Heart right ventricle (tissue), 16 donors: ENCODE measurements around the gene MYO3B. TPM values are rescaled to one million over a fixed set of nuclear protein-coding genes. Genes with fewer than 3 reads are reported as not detected.

Experiments
- ATAC-seq, 8 donors: fragments of 200-7000 bp; cut with Tn5 transposase; one replicate each; pipeline ENCODE4 v1.9.1; 2020; ENCODE audit warnings: mild to moderate bottlenecking in 8 of 8, moderate library complexity in 8 of 8, moderate number of reproducible peaks in 1 of 8
- DNase-seq, 2 donors: peaks; one replicate each; pipeline ENCODE4 v3.0.0-alpha.2; 2020
- H3K27ac ChIP-seq, 10 donors: fragments of 200-600 bp; sonication (generic) in 2 of 10; one replicate each; pipeline versions ENCODE4 v1.5.0 to v1.8.0; 2020 to 2022; ENCODE audit warnings: mild to moderate bottlenecking in 3 of 10
- H3K27me3 ChIP-seq, 7 donors: fragments of 200-600 bp; one replicate each; pipeline ENCODE4 v1.8.0; 2021 to 2022; ENCODE audit warnings: mild to moderate bottlenecking in 2 of 7
- H3K36me3 ChIP-seq, 9 donors: fragments of 200-600 bp; sonication (generic) in 1 of 9; one replicate each; pipeline versions ENCODE4 v1.5.0 to v1.8.0; 2020 to 2022; ENCODE audit warnings: mild to moderate bottlenecking in 2 of 9
- H3K4me1 ChIP-seq, 9 donors: fragments of 200-600 bp; sonication (generic) in 1 of 9; one replicate each; pipeline versions ENCODE4 v1.5.0 to v1.8.0; 2020 to 2022; ENCODE audit warnings: mild to moderate bottlenecking in 4 of 9
- H3K4me3 ChIP-seq, 10 donors: fragments of 200-600 bp; sonication (generic) in 2 of 10; one replicate each; pipeline versions ENCODE4 v1.5.0 to v1.8.0; 2020 to 2022; ENCODE audit warnings: mild to moderate bottlenecking in 7 of 10, moderate library complexity in 2 of 10
- H3K9me3 ChIP-seq, 11 donors: fragments of 200-600 bp in 10 of 11; sonication (generic) in 2 of 11; one replicate each; pipeline versions ENCODE4 v1.5.0 to v1.8.0; 2013 to 2022; ENCODE audit warnings: mild to moderate bottlenecking in 2 of 11, control low read depth in 1 of 11, moderate library complexity in 1 of 11
- WGBS, 2 donors: extraction: QIAGEN DNeasy Blood & Tissue Kit; methylation state at CpG; one replicate each; pipeline ENCODE4 v1.1.7; 2013; ENCODE audit warnings: inconsistent platforms in 1 of 2; 5-methylcytosine and 5-hydroxymethylcytosine counted together
- intact Hi-C, 10 donors: fragments of 100-400 bp; cut with DNase I; formaldehyde crosslinking; loops; one replicate each; pipeline versions ENCODE4 v1.11.1 to v1.14.2; 2022
- polyA plus RNA-seq, 2 donors: library from polyadenylated mRNA; stranded (reverse); fragments of 200-250 nt; gene quantifications; one replicate each; pipeline ENCODE4 v1.2.3, GENCODE V29; 2013
- total RNA-seq, 10 donors: library from RNA; stranded (reverse); fragmentation: NEBNext Ultra II Directional in 3 of 10; extraction: Animal tissue kit (Norgen Biotek cat#: 25700) in 3 of 10; gene quantifications; one replicate each; pipeline versions ENCODE4 v1.2.1 to v1.2.4, GENCODE V29; 2021 to 2023
- TF ChIP-seq, protein P1 (sequence below), 9 donors: fragments of 200-600 bp; sonication (generic) in 2 of 9; IDR thresholded peaks; one replicate each; pipeline versions ENCODE4 v1.5.0 to v1.8.0; 2021 to 2022; ENCODE audit warnings: antibody characterized with exemption in 9 of 9, mild to moderate bottlenecking in 5 of 9, moderate library complexity in 1 of 9
- donor health status: Arrhythmogenic right ventricular cardiomyopathy.
- donor health status: ischemic (EF 13 %, LVEDD 7.1; RV severe dilation, severe dysfunction).
- donor health status: healthy with polysubstance abuse.
- donor health status: DM: no; HTN: yes; CAD: no.
- donor health status: DM: no; HTN: no; CAD: no.
- donor health status: ischemic (EF 25% LVEDD 6.9; RV normal size, moderate dysfunction).
- donor health status: ischemic (EF 25% LVEDD 5.7; RV mildly dilated, moderate dysfunction).
- donor health status: healthy.
- donor health status: DM: yes; HTN: yes; CAD: no.
- donor health status: Ischemic cardiomyopathy.
- donor health status: ischemic (EF 35%, LVEDD 5.7; RV mildly dilated, moderate dysfunction).
- donor health status: nonischemic (EF 11% LVEDD 7.7; RV severe dilation, severe dysfunction).
- donor health status: DM: yes; HTN: yes; CAD: no.
- donor health status: PGD.
- donor health status: ischemic (EF 29% LVEDD 5.4; RV normal size, mild dysfunction).
- donor health status: nonischemic (EF 23%, LVEDD 6.1; RV moderate dilation, normal function).

MYO3B gene
- total and polyA plus RNA-seq, 12 donors = 0.05 to 0.21 (median 0.09) TPM; not detected in 8

DNA sequence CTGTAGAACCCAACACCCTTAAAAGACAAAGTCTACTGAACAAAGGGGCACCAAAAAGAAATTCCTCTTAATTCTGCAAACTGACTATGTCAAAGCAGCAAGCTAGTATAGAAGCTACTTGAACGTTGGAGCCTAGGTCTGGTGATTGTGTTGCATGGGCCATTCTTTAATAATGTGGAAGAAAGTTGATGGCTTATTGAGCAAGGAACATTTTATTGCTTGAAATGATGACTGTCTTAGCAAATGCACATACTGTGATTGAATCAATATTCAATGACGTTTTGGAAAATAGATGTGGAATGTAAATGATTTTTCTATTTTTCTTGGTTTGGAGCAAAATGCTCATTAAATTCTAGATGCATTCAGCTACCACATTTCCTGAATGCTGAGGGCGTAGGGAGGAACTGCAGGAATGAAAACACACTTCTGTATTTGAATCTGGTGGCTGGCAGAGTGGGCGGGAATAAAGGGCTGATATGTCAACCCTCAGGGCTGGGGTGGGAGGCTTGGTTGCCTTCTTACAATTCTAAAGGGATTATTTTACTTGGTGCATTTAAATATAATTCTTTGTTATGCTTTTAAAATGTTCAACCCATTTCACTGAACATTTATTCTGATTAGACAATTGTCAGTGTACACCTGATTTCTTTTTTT lies 26.5 kb downstream of the MYO3B start:
- no peak for ATAC-seq

DNA sequence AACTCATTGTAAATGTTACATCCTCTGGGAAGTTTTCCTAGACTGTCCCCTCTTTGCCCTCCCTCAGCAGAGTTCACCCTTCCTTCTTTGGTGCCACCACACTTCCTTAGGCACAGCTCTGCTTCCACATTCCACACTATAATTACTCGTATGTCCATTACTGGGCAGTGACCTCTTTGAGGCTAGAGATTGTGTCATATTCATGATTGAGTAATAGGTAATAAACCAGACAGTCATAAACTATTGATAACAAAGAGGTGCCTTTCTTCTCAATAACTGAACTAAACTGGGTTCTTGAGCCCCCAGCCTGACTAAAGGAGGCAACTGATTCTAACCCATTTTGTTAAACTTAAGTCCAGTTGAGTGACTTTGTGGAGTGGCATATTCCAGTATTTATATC lies 28.3 kb downstream of the MYO3B start:
- DNase-seq (no peak), ATAC-seq (no peak)
- TF ChIP-seq, protein P1, sequence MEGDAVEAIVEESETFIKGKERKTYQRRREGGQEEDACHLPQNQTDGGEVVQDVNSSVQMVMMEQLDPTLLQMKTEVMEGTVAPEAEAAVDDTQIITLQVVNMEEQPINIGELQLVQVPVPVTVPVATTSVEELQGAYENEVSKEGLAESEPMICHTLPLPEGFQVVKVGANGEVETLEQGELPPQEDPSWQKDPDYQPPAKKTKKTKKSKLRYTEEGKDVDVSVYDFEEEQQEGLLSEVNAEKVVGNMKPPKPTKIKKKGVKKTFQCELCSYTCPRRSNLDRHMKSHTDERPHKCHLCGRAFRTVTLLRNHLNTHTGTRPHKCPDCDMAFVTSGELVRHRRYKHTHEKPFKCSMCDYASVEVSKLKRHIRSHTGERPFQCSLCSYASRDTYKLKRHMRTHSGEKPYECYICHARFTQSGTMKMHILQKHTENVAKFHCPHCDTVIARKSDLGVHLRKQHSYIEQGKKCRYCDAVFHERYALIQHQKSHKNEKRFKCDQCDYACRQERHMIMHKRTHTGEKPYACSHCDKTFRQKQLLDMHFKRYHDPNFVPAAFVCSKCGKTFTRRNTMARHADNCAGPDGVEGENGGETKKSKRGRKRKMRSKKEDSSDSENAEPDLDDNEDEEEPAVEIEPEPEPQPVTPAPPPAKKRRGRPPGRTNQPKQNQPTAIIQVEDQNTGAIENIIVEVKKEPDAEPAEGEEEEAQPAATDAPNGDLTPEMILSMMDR (IDR thresholded peaks at IDR 0.05) = no peak
- Histone ChIP-seq H3K4me3 (no peak overlapping the region), H3K9me3 (peaks cover 0 to 19% (median 2%) of the 10 kb centered on the region in 11 donors), H3K27me3 (no peaks in the 10 kb centered on the region), H3K36me3 (no peaks in the 10 kb centered on the region), H3K4me1 (peaks cover 0 to 2% (median 0%) of the 10 kb centered on the region in 9 donors), H3K27ac (no peak overlapping the region)
- WGBS, 2 donors = 75 to 87% methylated on average over 1 of the region's 1 CpG
- intact Hi-C loops = no loop called here

More for the DNA sequence above, 26.5 kb downstream of the MYO3B start:
- H3K36me3 ChIP-seq = no peaks in the 10 kb centered on the region
- WGBS, 2 donors = 73 to 80% methylated on average over 4 of the region's 4 CpGs
- H3K27me3 ChIP-seq = no peaks in the 10 kb centered on the region
- H3K9me3 ChIP-seq = peaks cover 0 to 9% (median 0%) of the 10 kb centered on the region in 11 donors
- H3K4me1 ChIP-seq = peaks cover 0 to 2% (median 0%) of the 10 kb centered on the region in 9 donors
- TF ChIP-seq, protein P1 (IDR thresholded peaks at IDR 0.05) = no peak
- intact Hi-C loops = no loop called here
- H3K27ac ChIP-seq = peak overlapping the region in 2 of 10 donors; percentile 2 to 3
- H3K4me3 ChIP-seq = no peak overlapping the region
- no peak for DNase-seq

DNA sequence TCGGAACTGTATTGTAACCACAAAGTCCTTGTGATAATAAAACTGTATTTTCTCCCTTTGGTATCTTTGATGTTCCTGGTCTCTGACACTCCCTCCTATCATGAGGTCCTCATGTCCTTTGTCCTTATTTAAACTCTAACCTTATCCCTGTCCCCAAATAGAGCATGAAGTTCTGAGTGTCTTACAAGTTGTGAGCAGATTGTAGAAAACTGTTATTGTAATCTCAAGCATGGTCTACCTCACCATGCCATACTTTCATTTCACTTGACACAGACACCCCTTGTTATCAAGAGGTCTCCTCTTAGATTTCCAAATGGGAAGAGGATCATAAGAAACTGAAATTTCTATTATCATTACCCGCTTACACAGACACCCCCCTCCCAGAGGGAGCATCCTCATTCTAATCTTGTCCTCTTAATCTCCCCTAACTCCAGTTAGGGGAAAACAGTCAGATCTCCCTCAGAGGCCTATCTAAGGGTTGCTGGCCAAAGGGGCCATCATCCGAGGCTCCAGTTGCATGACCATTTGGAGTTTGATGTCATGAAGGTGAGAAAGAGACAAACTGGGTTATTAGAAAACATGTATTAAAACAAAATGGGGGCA lies 29.0 kb downstream of the MYO3B start:
- no peak overlapping the region for H3K27ac ChIP-seq
- TF ChIP-seq, protein P1 (IDR thresholded peaks at IDR 0.05) = no peak
- no peak for ATAC-seq
- WGBS, 2 donors = 83 to 93% methylated on average over 3 of the region's 3 CpGs
- intact Hi-C loops = no loop called here
- peaks cover 0 to 2% (median 0%) of the 10 kb centered on the region in 9 donors for H3K4me1 ChIP-seq
- H3K27me3 ChIP-seq = no peaks in the 10 kb centered on the region
- peaks cover 0 to 19% (median 2%) of the 10 kb centered on the region in 11 donors for H3K9me3 ChIP-seq
- no peak overlapping the region for H3K4me3 ChIP-seq
- H3K36me3 ChIP-seq = no peaks in the 10 kb centered on the region
- DNase-seq = no peak

DNA sequence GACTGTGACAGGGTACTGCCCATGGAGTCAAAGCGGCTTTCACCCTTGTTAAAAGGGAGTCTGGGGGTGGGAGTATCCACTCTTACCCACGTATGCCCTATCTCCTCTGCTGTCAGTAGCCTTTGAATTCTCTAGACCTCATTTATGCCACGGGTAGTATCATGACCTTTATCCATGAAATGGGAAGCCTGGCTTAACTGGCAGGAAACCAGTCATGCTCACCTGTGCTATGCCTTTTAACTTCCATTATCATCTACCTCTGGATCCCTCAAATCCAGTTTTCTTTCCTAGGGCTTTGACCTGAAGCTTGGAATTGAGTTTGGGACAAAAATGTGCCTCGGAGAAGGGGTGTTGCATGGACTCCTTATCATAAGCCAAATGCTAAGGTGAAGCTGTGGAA lies 30.0 kb downstream of the MYO3B start:
- ATAC-seq (no peak), DNase-seq (no peak)
- Histone ChIP-seq H3K4me3 (no peak overlapping the region), H3K4me1 (peaks cover 0 to 5% (median 0%) of the 10 kb centered on the region in 9 donors), H3K27ac (no peak overlapping the region), H3K36me3 (no peaks in the 10 kb centered on the region), H3K27me3 (no peaks in the 10 kb centered on the region), H3K9me3 (peaks cover 0 to 19% (median 2%) of the 10 kb centered on the region in 11 donors)
- TF ChIP-seq, protein P1 (IDR thresholded peaks at IDR 0.05) = no peak
- intact Hi-C loops = no loop called here
- 73 to 78% methylated on average over 4 of the region's 4 CpGs for WGBS, 2 donors
